GM23338 (cell line): Measurements from ENCODE around the gene CTDSP1.

Experiments
- CTCF ChIP-seq, 2 experiments: fragments of 200-600 bp in 1 of 2; sonication (generic) in 1 of 2; conservative IDR thresholded peaks; 2 replicates each; pipeline versions ENCODE4 v1.5.1 to v1.6.1; 2016 to 2017; ENCODE audit warnings: antibody characterized with exemption in 2 of 2, low read depth in 2 of 2, mild to moderate bottlenecking in 2 of 2, moderate library complexity in 1 of 2
- EZH2 ChIP-seq: fragments of 200-600 bp; sonication (generic); IDR thresholded peaks from one replicate; pipeline ENCODE4 v1.8.0; 2017; ENCODE audit warnings: antibody characterized with exemption, mild to moderate bottlenecking, low read depth; ENCODE audit not compliant: unreplicated experiment
- EZH2phosphoT487 ChIP-seq: fragments of 200-600 bp; sonication (generic); IDR thresholded peaks from one replicate; pipeline ENCODE4 v1.8.1; 2018; ENCODE audit warnings: antibody characterized with exemption; ENCODE audit not compliant: unreplicated experiment
- JUNB ChIP-seq: IDR thresholded peaks from one replicate; pipeline ENCODE4 v1.6.1; 2016; ENCODE audit warnings: antibody characterized with exemption; ENCODE audit not compliant: unreplicated experiment
- POLR2AphosphoS5 ChIP-seq: IDR thresholded peaks from 2 replicates; pipeline ENCODE4 v1.6.1; 2016; ENCODE audit warnings: antibody characterized with exemption, low read depth
- TF ChIP-seq, protein P1 (sequence below): IDR thresholded peaks from one replicate; pipeline ENCODE4 v1.6.1; 2018; ENCODE audit warnings: antibody characterized with exemption; ENCODE audit not compliant: unreplicated experiment

- no peak for TF ChIP-seq CTCF (conservative IDR thresholded peaks at IDR 0.05; ENCODE audit: low read depth in 2 of 2)
- TF ChIP-seq, protein P1, sequence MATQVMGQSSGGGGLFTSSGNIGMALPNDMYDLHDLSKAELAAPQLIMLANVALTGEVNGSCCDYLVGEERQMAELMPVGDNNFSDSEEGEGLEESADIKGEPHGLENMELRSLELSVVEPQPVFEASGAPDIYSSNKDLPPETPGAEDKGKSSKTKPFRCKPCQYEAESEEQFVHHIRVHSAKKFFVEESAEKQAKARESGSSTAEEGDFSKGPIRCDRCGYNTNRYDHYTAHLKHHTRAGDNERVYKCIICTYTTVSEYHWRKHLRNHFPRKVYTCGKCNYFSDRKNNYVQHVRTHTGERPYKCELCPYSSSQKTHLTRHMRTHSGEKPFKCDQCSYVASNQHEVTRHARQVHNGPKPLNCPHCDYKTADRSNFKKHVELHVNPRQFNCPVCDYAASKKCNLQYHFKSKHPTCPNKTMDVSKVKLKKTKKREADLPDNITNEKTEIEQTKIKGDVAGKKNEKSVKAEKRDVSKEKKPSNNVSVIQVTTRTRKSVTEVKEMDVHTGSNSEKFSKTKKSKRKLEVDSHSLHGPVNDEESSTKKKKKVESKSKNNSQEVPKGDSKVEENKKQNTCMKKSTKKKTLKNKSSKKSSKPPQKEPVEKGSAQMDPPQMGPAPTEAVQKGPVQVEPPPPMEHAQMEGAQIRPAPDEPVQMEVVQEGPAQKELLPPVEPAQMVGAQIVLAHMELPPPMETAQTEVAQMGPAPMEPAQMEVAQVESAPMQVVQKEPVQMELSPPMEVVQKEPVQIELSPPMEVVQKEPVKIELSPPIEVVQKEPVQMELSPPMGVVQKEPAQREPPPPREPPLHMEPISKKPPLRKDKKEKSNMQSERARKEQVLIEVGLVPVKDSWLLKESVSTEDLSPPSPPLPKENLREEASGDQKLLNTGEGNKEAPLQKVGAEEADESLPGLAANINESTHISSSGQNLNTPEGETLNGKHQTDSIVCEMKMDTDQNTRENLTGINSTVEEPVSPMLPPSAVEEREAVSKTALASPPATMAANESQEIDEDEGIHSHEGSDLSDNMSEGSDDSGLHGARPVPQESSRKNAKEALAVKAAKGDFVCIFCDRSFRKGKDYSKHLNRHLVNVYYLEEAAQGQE: no peak
- no peak for TF ChIP-seq POLR2AphosphoS5
- TF ChIP-seq EZH2: no peak
- TF ChIP-seq EZH2phosphoT487: no peak
- no peak for TF ChIP-seq JUNB
Measured at GRCh38 chr2:218407717-218408116, 8.0 kb downstream of the CTDSP1 start.
